Activated CD4-positive, alpha-beta T cell treated with anti-CD3 and anti-CD28 coated beads, Interleukin-2, Interleukin-6, amounts not matched to agents 100 ng/mL and 50 ng/mL, durations not matched to agents 16 hours and 8 hours (primary cell): ENCODE results near the gene CLEC11A.

ENCODE experiments used
- DNase-seq: peaks from one replicate; pipeline ENCODE4 v3.0.0-alpha.2; 2020

The CLEC11A gene

DNA sequence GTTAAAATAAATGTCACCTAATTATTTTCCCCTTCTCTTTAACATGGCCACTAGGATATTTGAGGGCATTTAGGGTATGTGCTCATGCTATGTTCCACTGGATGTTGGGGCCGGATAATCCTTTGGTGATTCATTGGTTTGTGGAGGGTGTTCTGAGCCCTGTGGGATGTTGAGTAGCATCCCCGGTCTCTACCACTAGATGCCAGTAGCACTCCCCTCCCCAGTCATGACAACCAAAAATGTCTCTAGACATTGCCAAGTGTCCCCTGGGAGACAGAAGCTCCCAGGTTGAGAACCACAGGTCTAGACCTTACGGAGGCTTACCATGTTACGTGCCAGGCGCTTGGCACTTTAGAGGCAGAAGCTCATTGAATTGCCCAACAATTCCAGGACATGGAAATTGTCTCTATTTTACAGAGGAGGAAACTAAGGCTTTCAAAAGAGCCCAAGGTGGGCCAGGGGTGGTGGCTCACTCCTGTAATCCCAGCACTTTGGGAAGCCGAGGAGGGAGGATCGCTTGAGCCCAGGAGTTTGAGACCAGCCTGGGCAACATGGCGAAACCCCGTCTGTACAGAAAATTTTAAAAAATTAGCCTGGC is 17.6 kb upstream of the CLEC11A start:
- peak; percentile 53 for DNase-seq

DNA sequence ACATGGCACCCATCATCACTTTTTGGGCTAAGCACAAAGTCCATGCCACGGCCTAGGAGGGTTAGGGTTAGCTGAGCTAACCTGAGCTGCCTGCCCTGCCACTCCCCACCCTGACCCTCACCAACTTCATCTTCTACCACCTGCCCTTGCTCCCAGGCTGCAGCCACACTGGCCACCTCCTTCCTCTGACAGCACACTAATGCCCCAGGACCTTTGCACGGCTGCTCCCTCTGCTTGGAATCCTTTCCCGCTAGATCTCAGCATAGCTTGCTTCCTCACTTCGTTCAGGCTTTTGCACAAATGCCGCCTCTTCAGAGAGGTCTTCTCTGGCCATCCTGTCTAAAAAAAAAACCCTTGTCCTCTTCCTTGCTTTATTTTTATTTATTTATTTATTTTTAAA is 16.8 kb upstream of the CLEC11A start:
- no peak for DNase-seq

DNA sequence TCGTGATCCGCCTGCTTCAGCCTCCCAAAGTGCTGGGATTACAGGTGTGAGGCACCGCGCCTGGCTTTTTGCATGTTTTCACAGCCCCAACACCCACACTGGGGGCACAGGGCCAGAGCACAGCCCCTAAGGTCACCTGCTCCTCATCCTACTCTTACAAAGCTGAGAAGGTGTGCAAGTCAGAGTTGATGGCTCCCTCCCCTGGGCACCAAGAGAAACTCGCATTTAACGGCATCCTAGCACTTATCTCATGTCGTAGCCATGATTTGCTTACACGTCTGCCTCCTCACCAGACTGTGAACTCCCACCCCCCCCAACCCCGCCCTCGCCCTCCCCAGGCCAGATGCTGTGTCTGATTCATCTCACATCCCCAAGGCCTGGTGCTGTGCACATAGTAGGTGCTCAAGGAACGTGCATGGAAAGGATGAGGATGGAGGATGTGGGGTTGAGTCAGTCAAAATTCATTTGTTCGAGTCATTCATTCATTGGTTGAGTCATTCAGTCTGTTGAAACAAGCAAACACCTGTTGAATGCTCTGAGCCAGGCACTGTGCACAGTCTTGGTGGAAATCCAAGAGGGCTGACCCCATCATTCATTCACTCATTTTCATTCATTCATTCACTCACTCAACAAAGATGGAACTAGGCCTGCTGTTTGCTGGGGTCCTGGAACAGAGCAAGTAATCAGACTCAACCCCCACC is 14.8 kb upstream of the CLEC11A start:
- no peak for DNase-seq

DNA sequence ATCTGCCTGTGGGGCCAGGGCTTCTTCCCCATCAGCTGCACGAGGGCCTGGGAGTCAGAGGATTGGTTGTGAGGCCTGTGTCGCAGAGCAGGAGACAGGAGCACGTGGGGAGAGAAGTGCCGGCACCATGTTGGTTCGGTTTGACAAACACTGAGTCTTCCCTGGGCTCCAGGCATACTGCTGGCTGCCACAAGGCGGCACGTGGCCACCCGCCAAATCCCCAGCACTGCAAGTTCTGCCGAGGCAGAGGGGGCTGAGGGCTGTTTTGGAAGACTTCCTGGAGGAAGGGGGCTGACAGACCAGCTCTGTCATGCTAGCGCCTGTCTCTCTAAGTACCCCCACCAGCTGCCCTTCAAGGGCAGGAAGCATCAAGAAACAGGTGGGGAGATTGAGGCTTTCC is 13.1 kb upstream of the CLEC11A start:
- DNase-seq = no peak

DNA sequence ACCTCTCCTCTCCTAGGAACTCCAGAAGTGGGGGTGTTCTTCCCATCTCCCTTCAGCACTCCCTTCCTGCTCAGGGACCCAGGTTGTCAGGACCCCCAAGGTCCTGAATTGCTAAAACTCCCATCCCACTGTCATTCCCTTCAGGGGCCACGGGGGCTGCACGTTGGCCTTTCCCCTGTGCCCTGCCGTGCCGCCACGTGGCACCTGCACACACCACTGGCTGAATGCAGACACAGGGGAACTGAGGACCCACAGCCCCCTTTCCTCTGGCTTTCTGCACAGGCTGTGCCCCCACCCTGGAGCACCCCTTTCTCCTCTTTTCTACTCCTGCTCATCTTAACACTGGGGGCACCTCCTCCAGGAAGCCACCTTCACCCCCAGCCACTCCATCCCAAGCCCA is 12.6 kb upstream of the CLEC11A start:
- no peak for DNase-seq

DNA sequence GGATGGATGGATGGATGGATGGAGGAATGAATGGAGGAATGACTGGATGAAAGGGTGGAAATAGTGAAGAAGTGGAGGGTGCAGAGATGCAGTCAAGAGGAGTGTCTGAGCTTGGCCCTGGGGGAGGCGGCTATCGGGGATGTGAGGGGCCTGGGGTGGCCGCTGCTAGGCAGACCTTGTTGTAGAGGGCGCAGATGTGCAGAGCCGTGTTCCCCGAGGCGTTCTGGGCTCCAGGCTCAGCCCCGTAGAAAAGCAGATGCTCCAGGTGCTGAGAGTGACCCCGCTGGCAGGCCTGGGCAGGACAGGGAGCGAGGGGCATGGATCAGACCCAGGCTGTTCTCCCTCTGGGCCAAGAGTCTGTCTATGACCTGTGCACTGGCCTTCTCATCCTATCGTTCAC is 12.0 kb upstream of the CLEC11A start:
- no peak for DNase-seq

DNA sequence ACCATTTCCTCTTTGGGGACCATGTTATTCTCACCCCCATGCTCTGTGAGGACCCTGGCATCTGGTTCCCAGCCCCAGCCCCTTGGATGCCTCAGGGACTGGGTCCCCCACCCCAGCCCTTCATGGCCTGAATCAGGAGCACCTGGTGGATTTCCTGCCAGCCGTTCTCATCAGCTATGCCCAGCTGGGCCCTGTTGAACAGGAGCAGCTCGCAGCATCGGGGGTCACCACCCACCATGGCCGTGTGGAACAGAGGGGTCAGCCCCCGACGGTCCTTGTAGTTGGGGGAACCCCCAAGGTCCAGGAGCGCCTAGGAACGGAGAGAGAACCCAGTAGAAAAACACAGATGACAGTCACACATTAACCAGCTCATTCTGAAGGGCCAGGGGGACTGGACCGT is 11.4 kb upstream of the CLEC11A start:
- no peak for DNase-seq

DNA sequence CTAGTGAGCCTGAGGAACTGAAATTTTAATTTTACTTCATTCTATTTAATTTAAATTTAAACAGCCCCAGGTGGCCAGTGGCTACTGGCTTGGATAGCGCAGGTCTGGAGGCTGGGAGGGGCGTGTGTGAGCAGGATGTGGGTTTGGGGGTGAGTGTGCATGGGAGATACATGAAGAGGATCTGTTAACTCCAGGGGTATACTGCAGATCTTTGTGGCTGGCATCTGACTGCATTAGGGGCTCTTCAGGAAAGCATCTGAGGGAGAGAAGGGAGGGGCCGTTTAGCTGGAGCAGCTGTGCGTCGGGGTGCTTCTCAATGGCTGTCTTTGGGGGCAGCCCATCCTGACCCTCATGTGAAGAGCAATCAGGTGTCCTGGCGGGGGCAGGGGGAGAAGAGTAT is 10.3 kb upstream of the CLEC11A start:
- DNase-seq = no peak

DNA sequence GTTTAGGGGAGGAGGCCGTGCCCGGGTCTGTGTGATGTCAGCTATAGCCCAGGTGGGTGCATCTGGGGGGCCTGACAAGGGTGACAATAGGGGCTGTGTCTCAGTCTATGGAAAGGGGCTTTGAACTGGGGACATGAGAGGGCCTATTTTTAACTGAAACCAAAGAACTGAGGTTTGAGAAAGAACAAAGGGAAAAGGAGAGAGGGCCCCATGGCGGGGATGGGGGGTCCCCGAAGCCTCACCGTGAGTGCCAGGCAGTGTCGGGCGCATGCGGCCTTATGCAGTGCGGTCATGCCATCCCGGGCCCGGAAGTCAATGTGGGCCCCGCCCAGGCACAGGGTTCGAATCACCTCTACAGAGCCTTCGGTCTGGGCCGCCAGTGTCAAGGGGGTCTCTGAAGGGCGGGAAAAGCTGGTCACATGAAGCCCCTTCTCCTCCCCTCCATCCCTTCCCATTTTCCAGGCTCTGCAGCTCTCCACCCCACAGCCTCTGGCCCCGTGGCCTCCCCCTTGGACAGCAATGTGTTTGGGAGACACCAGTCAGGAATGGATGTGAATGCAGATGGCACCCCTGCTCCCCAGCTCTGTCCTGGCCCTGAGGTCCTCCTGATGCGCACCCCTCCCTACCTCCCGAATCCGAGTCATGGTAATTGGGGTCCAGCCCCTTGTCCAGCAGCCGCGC is 9.5 kb upstream of the CLEC11A start:
- DNase-seq = no peak

DNA sequence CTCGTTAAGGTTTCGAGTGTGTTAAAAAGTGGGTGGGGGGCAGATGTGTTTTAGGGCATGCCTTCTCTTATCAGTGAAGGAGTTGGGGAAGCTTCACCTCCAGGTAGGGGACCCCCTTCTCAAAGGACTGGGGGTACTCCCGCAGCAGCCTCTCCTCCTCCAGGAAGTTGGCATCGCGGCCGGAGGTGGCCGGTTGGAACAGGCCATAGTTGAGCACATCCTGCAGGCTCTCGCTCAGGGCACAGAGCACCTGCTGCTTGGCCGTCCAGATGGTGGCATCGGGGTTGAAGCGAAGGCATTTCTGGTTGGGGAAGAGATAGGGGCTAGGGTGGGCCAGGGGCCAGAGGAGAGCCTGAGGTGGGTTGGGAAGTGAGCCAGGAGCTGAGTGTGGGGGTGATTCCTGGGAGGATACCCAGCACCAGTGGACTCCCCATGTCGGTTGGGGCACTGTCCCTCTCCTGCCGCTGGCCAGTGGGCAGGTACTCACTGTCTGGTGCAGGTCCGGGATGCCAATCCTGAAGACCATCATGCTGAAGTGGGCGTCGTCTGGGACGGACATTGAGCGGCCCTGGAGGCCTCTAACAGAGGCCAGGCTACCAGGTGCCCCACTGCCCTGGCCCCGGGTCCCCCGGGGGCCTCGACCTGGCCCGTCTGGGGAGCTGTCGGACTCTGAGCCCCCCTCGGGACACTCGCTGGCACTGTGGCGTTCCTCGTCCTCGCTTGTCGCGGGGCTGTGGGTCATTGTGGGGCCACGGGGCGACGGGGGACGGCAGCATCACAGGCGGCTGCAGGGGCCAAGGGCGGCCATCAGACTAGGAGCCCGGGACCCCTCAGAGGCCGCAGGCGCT is 6.8 kb upstream of the CLEC11A start:
- no peak for DNase-seq

DNA sequence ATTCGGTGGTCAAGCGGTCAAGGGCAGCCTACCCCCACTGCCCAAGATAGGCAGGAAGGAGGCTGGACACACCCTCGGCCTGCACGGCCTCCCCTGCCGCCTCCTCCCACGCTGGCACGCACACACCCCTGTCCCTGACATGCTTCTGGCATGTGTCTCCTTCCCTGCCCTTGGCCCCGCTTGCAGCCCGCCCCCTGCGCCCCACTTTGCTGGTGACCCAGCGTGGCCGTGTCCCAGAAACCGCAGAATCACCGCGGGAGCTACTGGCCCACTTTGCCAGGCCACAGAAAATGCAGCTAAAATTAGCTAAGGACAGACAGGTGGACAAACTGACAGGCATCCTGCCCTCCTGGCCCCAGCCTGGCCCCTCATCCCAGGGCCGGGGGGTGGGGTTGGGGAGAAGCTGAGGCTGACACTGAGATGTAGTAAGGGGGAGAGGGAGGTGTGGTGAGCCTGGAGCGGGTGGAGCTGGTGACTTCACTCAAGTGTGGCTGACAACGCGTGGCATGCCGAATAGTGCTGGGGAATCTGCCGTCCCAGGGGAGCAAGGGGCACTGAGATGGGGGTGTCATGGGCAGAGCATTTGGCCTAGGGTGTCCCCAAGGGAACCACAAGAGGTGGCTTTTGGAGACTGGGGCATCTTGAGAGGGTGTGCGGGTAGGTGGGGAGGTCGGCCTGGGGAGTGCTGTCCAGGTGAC is 6.0 kb upstream of the CLEC11A start:
- DNase-seq = no peak

DNA sequence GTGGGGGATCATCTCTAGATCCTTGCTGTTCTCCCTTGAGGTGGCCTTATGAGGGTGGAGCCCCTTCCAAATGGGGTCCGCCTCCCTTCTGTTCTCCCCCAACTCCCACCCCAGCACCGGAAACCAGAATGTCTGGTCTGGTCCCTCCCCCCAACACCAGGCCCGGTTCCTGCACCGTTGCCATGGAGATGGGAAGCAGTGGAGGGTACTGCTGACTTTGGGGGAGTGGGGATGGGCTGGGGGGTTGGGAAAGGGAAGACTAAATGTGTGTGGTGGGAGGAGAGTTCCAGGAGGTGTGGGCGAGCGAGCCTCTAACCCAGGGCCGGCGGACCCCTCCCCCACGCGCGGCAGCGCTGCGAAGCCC is 5.3 kb upstream of the CLEC11A start:
- no peak for DNase-seq

DNA sequence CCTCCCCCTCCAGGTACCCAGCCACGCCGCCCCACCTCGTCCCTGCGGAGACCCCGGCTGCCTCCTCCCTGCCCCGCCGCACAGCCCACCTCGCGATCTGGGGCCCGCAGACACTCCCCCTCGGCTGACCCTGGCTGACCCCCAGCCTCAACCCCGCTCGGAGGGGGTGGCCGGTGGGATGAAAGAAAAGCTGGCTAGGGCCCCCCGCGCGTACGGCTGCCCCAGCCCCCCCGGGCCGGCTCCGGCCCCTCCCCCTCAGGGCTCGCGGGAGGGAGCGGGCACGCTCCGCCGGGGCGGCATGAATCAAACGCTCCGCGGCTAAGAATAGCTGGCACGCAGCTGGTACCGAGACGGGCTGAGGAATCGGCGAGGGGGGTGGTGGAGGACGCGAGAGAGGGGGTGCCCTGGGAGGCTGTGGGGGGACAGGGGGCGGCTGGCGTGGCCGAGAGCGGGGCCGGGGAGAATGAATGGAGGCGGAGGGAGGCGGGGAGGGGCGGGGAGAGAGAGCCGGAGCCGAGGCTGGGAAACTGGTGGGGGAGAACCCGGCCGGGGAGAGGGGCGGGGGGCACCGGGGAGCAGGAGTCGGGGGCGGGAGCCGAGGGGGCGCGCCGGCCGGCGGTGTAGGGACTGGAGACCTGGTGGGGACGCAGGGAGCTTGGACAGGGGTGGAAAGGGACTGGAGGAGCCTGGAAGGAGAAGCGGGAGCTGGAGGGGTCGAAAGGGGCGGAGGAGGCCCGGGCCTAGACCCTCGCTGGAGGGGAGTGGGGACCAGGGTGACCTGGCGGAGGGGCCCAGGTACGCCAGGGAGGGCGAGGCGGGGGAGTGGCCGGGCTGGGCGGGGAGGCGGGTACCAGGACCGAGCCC is 4.7 kb upstream of the CLEC11A start:
- DNase-seq = no peak

DNA sequence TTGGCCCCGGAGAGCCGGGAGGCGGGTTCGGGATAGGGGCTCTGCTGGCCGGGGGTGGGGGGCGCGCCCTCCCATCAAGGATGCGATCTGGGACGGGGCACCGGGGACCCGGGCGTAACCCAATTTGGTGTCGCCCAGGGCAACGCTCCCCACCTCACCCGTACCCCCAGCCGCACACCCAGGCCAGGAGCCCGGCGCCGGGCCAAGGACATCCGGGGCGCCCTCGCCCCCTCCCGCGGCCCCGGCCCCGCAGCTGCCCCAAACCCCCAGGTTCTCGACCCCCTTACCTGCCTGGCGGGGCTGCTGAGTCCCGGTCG is 4.1 kb upstream of the CLEC11A start:
- DNase-seq = no peak

DNA sequence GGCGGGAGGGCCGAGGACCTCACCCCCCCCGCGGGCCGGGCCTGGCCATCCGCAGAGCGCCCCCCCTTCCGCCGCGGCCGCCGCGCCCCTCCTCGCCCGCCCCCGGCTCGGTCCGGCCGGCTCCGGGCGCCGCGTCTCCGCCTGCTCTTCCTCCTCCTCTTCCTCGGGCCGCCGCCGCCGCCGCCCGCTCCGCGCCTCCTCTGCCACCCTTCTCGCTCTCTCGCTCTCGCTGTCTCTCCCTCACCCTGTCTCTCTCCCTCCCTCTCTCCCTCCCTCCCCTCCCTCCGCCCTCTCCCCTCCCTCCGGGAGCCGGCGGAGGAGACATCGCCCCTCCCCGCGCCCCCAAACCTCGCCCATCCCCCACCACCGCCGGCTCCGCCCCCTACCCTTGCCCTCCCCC is 3.6 kb upstream of the CLEC11A start, which contains the start of gene SHANK1:
TSS of gene SHANK1 (minus strand) at position 237 of the 400 bp plus-strand sequence. CDS start 2,883 bp downstream, outside the sequence.
- DNase-seq = no peak

DNA sequence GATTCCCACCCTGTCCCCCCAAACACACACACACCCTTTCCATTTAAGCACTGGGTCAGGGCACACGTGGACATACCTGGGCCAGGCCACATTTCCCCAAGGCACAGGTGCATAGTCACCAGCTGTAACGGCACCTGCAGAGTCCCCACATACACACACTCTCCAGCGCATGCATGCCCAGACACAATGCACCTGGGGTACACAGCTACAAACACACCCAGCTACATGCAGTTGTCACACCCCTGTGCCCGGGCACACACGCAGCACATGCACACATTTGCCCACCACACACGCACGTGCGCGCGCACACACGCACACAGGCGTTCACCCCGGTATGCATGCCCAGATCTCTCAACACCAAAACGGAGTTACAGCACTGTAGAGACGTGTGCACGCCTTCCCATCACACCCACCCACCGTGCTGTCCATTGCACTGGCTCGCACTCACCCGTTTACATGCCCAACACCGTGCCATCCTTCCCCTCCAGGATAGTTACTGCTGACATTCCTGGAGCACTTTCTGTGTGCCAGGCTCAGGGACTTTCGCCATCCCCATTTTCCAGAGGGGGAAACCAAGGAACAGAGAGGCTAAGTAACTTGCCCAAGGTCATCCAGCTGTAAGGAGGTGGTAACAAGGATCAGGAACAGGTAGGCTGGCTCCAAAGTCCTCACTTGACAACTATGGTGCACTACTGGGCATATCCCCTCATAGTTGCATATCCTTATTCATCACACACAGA is 2.8 kb upstream of the CLEC11A start:
- DNase-seq = no peak

DNA sequence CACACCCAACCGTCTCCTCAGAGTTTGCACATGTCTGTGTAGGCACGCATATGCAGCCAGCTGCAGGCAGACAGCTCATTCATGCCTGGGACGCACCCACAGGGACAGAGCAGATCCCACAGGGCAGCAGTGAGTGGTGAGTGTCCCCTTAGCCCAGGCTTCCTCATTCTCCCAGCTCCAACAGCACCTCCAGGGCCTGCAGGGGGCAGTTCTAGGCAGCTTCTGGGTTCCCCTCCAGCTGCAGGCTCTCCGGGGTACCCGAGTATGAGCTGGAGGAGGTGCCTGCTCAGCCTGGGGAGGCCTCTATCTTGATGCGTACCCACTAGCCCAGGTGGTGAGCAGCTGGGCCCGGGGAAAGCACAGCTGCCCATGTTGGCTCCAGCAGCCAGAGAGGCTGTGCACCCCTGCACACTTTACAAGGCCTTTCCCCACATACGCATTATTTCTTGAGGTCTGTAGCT is 2.2 kb upstream of the CLEC11A start:
- no peak for DNase-seq

DNA sequence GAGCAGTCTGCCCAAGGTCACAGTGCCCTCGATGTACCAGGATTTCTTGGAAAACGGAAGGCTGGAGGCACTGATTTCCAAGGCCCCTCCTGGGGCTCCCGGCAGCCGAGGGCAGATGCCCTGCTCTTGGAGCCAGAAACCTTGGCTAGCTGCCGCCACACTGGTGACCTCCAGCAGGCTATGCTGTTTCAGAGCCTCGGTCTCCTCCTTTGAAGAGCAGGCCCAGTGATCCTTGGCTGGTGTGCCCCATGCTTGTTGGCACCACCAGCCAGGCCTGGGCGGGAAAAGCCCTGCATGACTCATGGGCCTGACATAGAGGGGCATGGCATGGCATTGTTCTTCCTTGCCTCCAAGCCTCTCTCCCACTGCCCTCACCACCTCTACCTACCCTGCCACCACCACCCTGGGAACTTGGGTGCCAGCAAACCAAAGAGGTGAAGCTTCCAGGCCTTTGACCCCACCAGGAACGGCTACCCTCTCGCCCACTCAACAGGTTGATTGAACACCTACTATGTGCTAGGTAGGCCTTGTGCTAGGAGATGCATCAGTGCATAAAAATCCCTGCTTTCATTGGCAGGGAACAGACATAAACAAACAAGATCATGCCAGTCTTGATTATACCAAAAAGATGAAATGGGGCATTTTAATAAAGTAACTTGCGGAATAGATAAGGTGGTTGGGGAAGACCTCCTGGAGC is 1.6 kb upstream of the CLEC11A start:
- no peak for DNase-seq

DNA sequence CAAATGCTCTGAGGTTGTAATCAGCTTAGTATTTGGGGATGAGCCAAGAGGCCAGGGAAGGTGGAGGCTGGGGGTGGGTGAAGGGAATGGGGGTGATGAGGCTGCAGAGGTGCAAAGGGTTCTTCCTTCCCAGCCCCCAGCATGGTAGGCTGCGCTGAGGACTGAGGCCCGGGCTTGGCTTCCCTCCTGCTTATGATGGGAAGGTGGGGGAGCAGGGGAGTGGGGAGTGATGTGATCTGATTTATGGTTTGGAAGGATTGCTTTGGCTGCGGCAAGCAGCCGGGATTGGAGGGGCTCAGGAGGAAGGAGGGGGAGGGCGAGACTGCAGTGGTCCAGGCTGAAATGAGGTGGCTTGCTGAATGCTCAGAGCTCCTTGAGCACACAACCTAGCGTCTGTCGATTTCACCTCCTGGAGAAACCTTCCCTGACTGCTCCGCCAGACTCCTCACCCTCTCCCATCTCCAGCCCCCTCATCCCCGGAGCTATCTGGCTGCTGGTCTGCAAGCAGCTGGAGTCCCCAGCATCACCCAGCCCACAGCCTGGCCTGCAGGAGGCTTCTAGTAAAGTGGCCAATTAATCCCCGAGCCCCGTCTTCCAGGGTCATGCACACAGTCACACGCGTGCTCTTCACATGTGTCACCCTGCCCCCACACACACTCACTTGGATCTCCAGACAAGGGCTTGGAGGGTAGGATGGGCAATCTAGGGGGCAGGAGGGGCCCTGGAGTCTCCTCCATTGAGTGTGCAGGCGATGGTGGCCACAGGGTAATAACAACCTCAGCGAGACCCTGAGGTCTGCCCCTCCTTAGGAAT is 757 bp upstream of the CLEC11A start:
- DNase-seq = no peak
